Endothelial cell (in vitro differentiated cells): ENCODE results near the gene PTK7. TPM values are rescaled to one million over a fixed set of nuclear protein-coding genes. Genes with fewer than 3 reads are reported as not detected.

ENCODE experiments used
- DNase-seq: peaks from one replicate; pipeline ENCODE4 v3.0.0; 2021; ENCODE audit warnings: low spot score
- H3K27ac Mint-ChIP-seq: one replicate; pipeline ENCODE4 v1.8.0; 2021; ENCODE audit warnings: mixed read lengths, inconsistent platforms; ENCODE audit not compliant: unreplicated experiment
- H3K27me3 Mint-ChIP-seq: one replicate; pipeline ENCODE4 v1.8.0; 2021; ENCODE audit warnings: mild to moderate bottlenecking, moderate library complexity, mixed read lengths, inconsistent platforms; ENCODE audit not compliant: unreplicated experiment
- H3K36me3 Mint-ChIP-seq: one replicate; pipeline ENCODE4 v1.8.0; 2021; ENCODE audit warnings: mild to moderate bottlenecking, low read depth, mixed read lengths, inconsistent platforms; ENCODE audit not compliant: unreplicated experiment
- H3K4me1 Mint-ChIP-seq: one replicate; pipeline ENCODE4 v1.8.0; 2021; ENCODE audit warnings: mild to moderate bottlenecking, mixed read lengths, inconsistent platforms; ENCODE audit not compliant: unreplicated experiment
- H3K4me3 Mint-ChIP-seq: one replicate; pipeline ENCODE4 v1.8.0; 2021; ENCODE audit warnings: mild to moderate bottlenecking, mixed read lengths, inconsistent platforms; ENCODE audit not compliant: unreplicated experiment
- H3K9me3 Mint-ChIP-seq: one replicate; pipeline ENCODE4 v1.8.0; 2021; ENCODE audit warnings: mixed read lengths, inconsistent platforms; ENCODE audit not compliant: unreplicated experiment
- CTCF ChIP-seq: fragments of 200-600 bp; sonication (generic); IDR thresholded peaks from one replicate; pipeline ENCODE4 v1.5.0; 2021; ENCODE audit warnings: antibody characterized with exemption; ENCODE audit not compliant: unreplicated experiment
- total RNA-seq: library from RNA; stranded (reverse); fragmentation: NEBNext Ultra II Directional; extraction: Animal tissue kit (Norgen Biotek cat#: 25700); gene quantifications from one replicate; pipeline ENCODE4 v1.2.1, GENCODE V29; 2021; ENCODE audit not compliant: unreplicated experiment

The PTK7 gene
- total RNA-seq, 1 donor from 2014 or later = 208 TPM

- Mint-ChIP-seq H3K27ac (peak overlapping the region; percentile 57), H3K27me3 (peaks cover 9% of the 10 kb centered on the region), H3K9me3 (no peaks in the 10 kb centered on the region), H3K4me3 (no peak overlapping the region), H3K36me3 (peaks cover 29% of the 10 kb centered on the region), H3K4me1 (peaks cover 28% of the 10 kb centered on the region)
- no peak for TF ChIP-seq CTCF
- no peak for DNase-seq
These were observed 100.3 kb downstream of the PTK7 start for GRCh38 chr6:43176423-43176786.

GRCh38 chr6:43178150-43178549 is 102.0 kb downstream of the PTK7 start:
- Mint-ChIP-seq H3K9me3 (no peaks in the 10 kb centered on the region), H3K4me3 (peak overlapping the region; percentile 51), H3K36me3 (peaks cover 29% of the 10 kb centered on the region), H3K4me1 (peaks cover 31% of the 10 kb centered on the region), H3K27ac (no peak overlapping the region), H3K27me3 (peaks cover 11% of the 10 kb centered on the region)
- no peak for DNase-seq
- TF ChIP-seq CTCF = no peak

DNA sequence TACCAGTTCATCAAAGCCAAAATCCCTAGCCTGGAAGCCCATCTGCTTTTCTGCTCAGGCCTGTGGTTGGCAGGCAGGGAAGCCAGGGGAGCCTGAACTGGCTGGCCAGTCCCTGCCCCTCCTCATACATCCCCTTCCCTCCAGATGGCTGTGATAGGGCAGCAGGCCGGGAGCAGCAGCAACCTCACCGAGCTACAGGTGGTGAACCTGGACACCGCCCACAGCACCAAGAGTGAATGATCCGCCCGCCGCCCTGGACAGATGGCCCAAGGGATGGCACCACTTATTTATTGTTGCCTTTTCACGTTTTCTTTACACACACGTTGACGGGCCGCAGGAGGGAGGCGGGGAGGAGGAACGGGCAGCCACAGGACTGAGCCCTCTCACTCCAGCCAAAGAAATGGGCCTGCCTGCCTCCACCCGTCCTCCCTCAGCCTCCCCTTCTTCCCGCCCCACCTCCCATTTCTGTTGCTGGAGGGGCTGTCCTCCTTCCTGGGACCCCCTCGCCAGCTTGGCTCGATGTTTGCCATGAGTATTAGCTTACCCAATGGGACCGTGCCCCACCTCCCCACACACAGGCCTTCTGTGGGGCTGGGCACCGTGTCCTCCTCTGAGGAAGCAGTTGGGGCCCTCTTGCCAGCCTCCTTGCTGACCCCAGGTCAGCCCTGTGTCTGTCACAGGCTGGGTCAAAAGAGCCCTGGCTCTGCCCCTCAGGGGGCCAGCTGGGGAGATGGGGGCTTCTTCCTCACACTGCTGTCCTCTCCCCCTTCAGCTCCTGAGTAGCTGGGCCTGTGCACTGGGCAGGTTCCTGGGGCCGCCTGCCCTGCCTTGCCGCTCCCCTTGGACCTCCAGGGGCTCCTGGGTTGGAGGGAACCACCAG is 103.1 kb downstream of the PTK7 start:
- Mint-ChIP-seq H3K36me3 (peaks cover 32% of the 10 kb centered on the region), H3K9me3 (no peaks in the 10 kb centered on the region), H3K4me1 (peaks cover 31% of the 10 kb centered on the region), H3K4me3 (no peak overlapping the region), H3K27ac (no peak overlapping the region), H3K27me3 (peaks cover 11% of the 10 kb centered on the region)
- DNase-seq = no peak
- TF ChIP-seq CTCF = no peak

- H3K9me3 Mint-ChIP-seq = no peaks in the 10 kb centered on the region
- peaks cover 35% of the 10 kb centered on the region for H3K36me3 Mint-ChIP-seq
- no peak overlapping the region for H3K4me3 Mint-ChIP-seq
- H3K27ac Mint-ChIP-seq = no peak overlapping the region
- no peak for TF ChIP-seq CTCF
- H3K4me1 Mint-ChIP-seq = peaks cover 29% of the 10 kb centered on the region
- DNase-seq = no peak
- H3K27me3 Mint-ChIP-seq = peaks cover 11% of the 10 kb centered on the region
These were observed 103.9 kb downstream of the PTK7 start for GRCh38 chr6:43180058-43180457.

GRCh38 chr6:43180985-43181384 is 104.9 kb downstream of the PTK7 start:
- peaks cover 35% of the 10 kb centered on the region for H3K36me3 Mint-ChIP-seq
- peaks cover 29% of the 10 kb centered on the region for H3K4me1 Mint-ChIP-seq
- DNase-seq = no peak
- no peaks in the 10 kb centered on the region for H3K9me3 Mint-ChIP-seq
- peak overlapping the region; percentile 93 for H3K4me3 Mint-ChIP-seq
- peak overlapping the region; percentile 85 for H3K27ac Mint-ChIP-seq
- peaks cover 11% of the 10 kb centered on the region for H3K27me3 Mint-ChIP-seq
- TF ChIP-seq CTCF = no peak
